G401 (cell line): Measurements from ENCODE around the gene RGS19. TPM values are rescaled to one million over a fixed set of nuclear protein-coding genes. Genes with fewer than 3 reads are reported as not detected.

ENCODE experiments used
- DNase-seq: peaks from one replicate; pipeline ENCODE4 v3.0.0-alpha.2; 2015; ENCODE audit warnings: low spot score
- in situ Hi-C: cut with HindIII; loops from 2 replicates; pipeline ENCODE4 v1.10.0; 2016; ENCODE audit warnings: low sequenced_read_pairs, mixed read lengths
- total RNA-seq: library from RNA; depleted of rRNA; stranded (reverse); fragments of >200 nt; shearing (Covaris generic); gene quantifications from 2 replicates; pipeline ENCODE4 v1.2.3, GENCODE V29; 2014

The RGS19 gene
- total RNA-seq, 1 experiment from 2014 or later = 32.9 TPM

- in situ Hi-C loops = no loop called here
- DNase-seq = peak; percentile 91
Measured at GRCh38 chr20:64041040-64041780, 38.1 kb downstream of the RGS19 start.

GRCh38 chr20:64040231-64041039, 38.9 kb downstream of the RGS19 start:
- in situ Hi-C loops = no loop called here
- DNase-seq = no peak

GRCh38 chr20:64039293-64040160, 39.8 kb downstream of the RGS19 start:
- no peak for DNase-seq
- in situ Hi-C loops = no loop called here

- in situ Hi-C loops = no loop called here
Measured at GRCh38 chr20:64038565-64039292, 40.6 kb downstream of the RGS19 start.

GRCh38 chr20:64038224-64038564, 41.1 kb downstream of the RGS19 start:
- in situ Hi-C loops = no loop called here
- DNase-seq = no peak

More at GRCh38 chr20:64038565-64039292, 40.6 kb downstream of the RGS19 start:
- DNase-seq = peak; percentile 64

- in situ Hi-C loops = no loop called here
- DNase-seq = peak; percentile 77
Measured at GRCh38 chr20:64037498-64038213, 41.7 kb downstream of the RGS19 start.

GRCh38 chr20:64037199-64037497, 42.2 kb downstream of the RGS19 start:
- in situ Hi-C loops = no loop called here
- no peak for DNase-seq

- in situ Hi-C loops = no loop called here
- no peak for DNase-seq
Measured at GRCh38 chr20:64036346-64037198, 42.7 kb downstream of the RGS19 start.

- in situ Hi-C loops = no loop called here
- no peak for DNase-seq
Measured at GRCh38 chr20:64035933-64036345, 43.4 kb downstream of the RGS19 start, which contains the start of gene C20orf204. TSS of gene C20orf204 (plus strand) at chr20:64036182. CDS start at chr20:64036324, 142 bp downstream.

- in situ Hi-C loops = no loop called here
- DNase-seq = no peak
Measured at GRCh38 chr20:64035066-64035932, 44.0 kb downstream of the RGS19 start.

GRCh38 chr20:64033981-64034493, 45.3 kb downstream of the RGS19 start:
- no peak for DNase-seq
- in situ Hi-C loops = no loop called here

GRCh38 chr20:64032706-64033624, 46.4 kb downstream of the RGS19 start:
- in situ Hi-C loops = no loop called here
- DNase-seq = no peak

- DNase-seq = no peak
- in situ Hi-C loops = no loop called here
Measured at GRCh38 chr20:64031822-64032314, 47.5 kb downstream of the RGS19 start.

GRCh38 chr20:64030371-64031134, 48.8 kb downstream of the RGS19 start:
- in situ Hi-C loops = no loop called here
- no peak for DNase-seq
